Karpas-422 (cell line): ENCODE measurements around the gene TACC3. TPM values are rescaled to one million over a fixed set of nuclear protein-coding genes. Genes with fewer than 3 reads are reported as not detected.

Experiments used
- DNase-seq: peaks from one replicate; pipeline ENCODE4 v3.0.0-alpha.2; 2015
- H2AFZ ChIP-seq: fragments of 200-600 bp; sonication (generic); 2 replicates; pipeline ENCODE4 v1.6.1; 2014; ENCODE audit warnings: antibody characterized with exemption, low read length, mixed read lengths
- H3K27ac ChIP-seq: fragments of 200-600 bp; sonication (generic); 2 replicates; pipeline ENCODE4 v1.5.1; 2014; ENCODE audit warnings: mild to moderate bottlenecking, low read length, moderate library complexity
- H3K27me3 ChIP-seq: fragments of 200-600 bp; sonication (generic); 2 replicates; pipeline ENCODE4 v1.6.1; 2014; ENCODE audit warnings: low read length, mixed read lengths
- H3K36me3 ChIP-seq: fragments of 200-600 bp; sonication (generic); 2 replicates; pipeline ENCODE4 v1.6.1; 2014; ENCODE audit warnings: low read length, mixed read lengths; ENCODE audit not compliant: insufficient read depth
- H3K4me1 ChIP-seq: fragments of 200-600 bp; sonication (generic); 2 replicates; pipeline ENCODE4 v1.6.1; 2014; ENCODE audit warnings: mild to moderate bottlenecking, low read length, mixed read lengths
- H3K4me2 ChIP-seq: fragments of 200-600 bp; sonication (generic); 2 replicates; pipeline ENCODE4 v1.6.1; 2014; ENCODE audit warnings: low read length, low read depth, mild to moderate bottlenecking; ENCODE audit not compliant: poor library complexity, severe bottlenecking
- H3K4me3 ChIP-seq: fragments of 200-600 bp; sonication (generic); 2 replicates; pipeline ENCODE4 v1.5.1; 2014; ENCODE audit warnings: mild to moderate bottlenecking, antibody characterized with exemption, low read length, mixed read lengths
- H3K79me2 ChIP-seq: fragments of 200-600 bp; sonication (generic); 2 replicates; pipeline ENCODE4 v1.6.1; 2014; ENCODE audit warnings: mild to moderate bottlenecking, low read length, mixed read lengths
- H3K9ac ChIP-seq: fragments of 200-600 bp; sonication (generic); 2 replicates; pipeline ENCODE4 v1.6.0; 2014; ENCODE audit warnings: low read length
- H3K9me2 ChIP-seq: fragments of 200-600 bp; sonication (generic), shearing (Covaris generic); replicated peaks from 2 replicates; pipeline ENCODE4 v1.6.0; 2014; ENCODE audit warnings: mild to moderate bottlenecking, low read length, moderate library complexity; ENCODE audit not compliant: insufficient read depth
- H3K9me3 ChIP-seq: fragments of 300-700, 200-600 bp; sonication (generic); 2 replicates; pipeline ENCODE4 v1.6.1; 2014; ENCODE audit warnings: low read length, mixed read lengths
- H4K20me1 ChIP-seq: fragments of 200-600 bp; sonication (generic); 2 replicates; pipeline ENCODE4 v1.6.1; 2014; ENCODE audit warnings: mild to moderate bottlenecking, antibody characterized with exemption, low read length, low read depth; ENCODE audit not compliant: insufficient read depth
- total RNA-seq: library from RNA; depleted of rRNA; stranded (reverse); fragments of >200 nt; shearing (Covaris generic); gene quantifications from 2 replicates; pipeline ENCODE4 v1.2.3, GENCODE V29; 2014; ENCODE audit warnings: low replicate concordance

The TACC3 gene
- total RNA-seq, 1 experiment from 2014 or later = 22.0 TPM

DNA sequence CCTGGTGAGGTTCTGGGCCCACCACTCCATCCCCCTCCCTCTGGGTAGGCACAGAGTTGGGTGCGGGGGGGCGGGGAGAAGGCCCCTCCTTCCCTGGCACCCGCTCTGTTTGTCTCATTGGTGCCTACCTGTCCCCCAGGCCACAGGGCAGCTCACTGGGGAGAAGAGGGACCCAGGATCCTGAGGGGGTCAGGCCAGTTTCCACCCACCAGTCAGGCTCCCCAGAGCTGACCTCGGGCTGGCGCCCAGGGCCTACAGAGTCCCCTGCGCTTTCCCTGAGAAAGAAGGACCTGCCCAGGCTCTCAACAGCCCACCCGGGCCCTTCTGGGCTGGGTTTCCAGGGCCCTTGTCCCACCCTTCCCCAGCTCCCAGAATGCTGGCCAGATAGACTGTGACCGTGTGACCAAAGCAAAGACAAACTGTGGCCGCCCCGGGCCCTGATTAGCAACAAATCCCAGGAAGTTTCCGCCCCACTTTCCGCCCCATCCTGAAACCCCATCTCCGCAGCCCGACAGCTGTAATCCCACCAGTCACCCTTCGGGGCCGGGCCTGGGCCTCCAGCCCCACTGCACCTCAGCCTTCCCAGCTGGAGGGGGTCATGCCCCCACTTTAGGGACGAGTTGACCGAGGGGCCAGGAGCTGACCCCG is 38.0 kb downstream of the TACC3 start:
- no peak overlapping the region for H3K9ac ChIP-seq
- no peaks in the 10 kb centered on the region for H3K36me3 ChIP-seq
- H3K4me3 ChIP-seq = no peak overlapping the region
- no peak overlapping the region for H3K27ac ChIP-seq
- DNase-seq = no peak
- H4K20me1 ChIP-seq = no peaks in the 10 kb centered on the region
- H3K79me2 ChIP-seq = no peaks in the 10 kb centered on the region
- no peaks in the 10 kb centered on the region for H3K9me2 ChIP-seq
- H3K4me1 ChIP-seq = peaks cover 3% of the 10 kb centered on the region; the same call in 1 of the 2 replicates
- no peak overlapping the region for H3K4me2 ChIP-seq
- no peak overlapping the region for H2AFZ ChIP-seq
- no peaks in the 10 kb centered on the region for H3K9me3 ChIP-seq
- no peaks in the 10 kb centered on the region for H3K27me3 ChIP-seq

DNA sequence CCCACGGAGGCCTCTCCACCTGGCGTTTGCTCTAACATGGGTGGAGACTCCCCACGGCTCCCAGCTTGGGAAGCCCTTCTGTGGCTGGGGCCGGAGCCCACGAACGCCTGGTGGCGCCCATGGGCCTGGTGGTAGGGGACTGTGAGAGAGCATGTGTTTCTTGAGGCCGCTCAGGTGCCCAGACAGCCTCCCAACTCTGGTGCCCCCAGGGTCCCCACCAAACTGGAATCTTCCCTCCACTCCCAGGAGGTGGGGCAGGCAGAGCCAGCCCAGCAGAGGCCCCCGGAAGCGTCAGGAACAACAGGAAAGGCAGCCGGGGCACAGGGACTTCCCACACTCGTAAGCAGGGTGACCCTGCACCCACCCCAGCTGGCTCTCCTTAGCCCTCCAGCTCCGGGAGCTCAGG is 38.5 kb downstream of the TACC3 start:
- no peaks in the 10 kb centered on the region for H3K36me3 ChIP-seq
- no peak overlapping the region for H3K4me2 ChIP-seq
- H3K9me2 ChIP-seq = no peaks in the 10 kb centered on the region
- H3K4me1 ChIP-seq = peaks cover 3% of the 10 kb centered on the region; the same call in 1 of the 2 replicates
- no peak overlapping the region for H2AFZ ChIP-seq
- no peaks in the 10 kb centered on the region for H3K27me3 ChIP-seq
- H3K27ac ChIP-seq = no peak overlapping the region
- H4K20me1 ChIP-seq = no peaks in the 10 kb centered on the region
- no peak overlapping the region for H3K4me3 ChIP-seq
- no peaks in the 10 kb centered on the region for H3K79me2 ChIP-seq
- H3K9ac ChIP-seq = no peak overlapping the region
- H3K9me3 ChIP-seq = no peaks in the 10 kb centered on the region
- DNase-seq = peak; percentile 73

DNA sequence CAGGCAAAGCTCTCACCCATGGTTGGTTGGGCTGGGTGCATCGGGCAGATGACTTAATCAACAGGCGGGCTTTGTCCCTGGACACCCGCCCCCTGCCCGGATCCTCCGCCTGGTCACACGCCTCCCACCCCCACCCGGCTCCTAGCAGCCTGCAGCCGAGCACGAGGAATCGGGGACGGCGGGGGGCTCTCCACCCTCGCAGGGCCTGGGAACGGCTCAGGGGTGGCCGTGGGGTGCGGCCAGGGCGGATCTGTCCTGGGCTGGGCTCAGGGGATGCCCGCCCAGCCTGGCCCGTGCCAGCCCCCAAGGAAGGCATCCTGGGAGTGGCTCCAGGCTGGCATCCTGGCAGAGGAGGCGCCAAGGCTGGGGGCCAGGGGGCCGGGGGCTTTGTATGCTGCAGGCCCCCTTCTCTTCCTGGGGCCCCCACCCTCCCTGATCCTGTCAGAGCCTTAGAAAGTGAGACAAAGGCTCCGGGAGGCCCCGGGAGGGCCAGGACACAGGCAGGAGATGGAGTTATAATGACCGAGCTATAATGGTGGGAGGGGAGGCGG is 39.3 kb downstream of the TACC3 start:
- DNase-seq = no peak
- Histone ChIP-seq H3K9me3 (no peaks in the 10 kb centered on the region), H3K4me3 (no peak overlapping the region), H3K9ac (no peak overlapping the region), H3K79me2 (no peaks in the 10 kb centered on the region), H3K9me2 (no peaks in the 10 kb centered on the region), H4K20me1 (peaks cover 4% of the 10 kb centered on the region; the same call in 1 of the 2 replicates), H2AFZ (no peak overlapping the region), H3K27me3 (no peaks in the 10 kb centered on the region), H3K4me2 (no peak overlapping the region), H3K36me3 (no peaks in the 10 kb centered on the region), H3K27ac (no peak overlapping the region), H3K4me1 (peaks cover 3% of the 10 kb centered on the region; the same call in 1 of the 2 replicates)

- peaks cover 10% of the 10 kb centered on the region; the same call in 1 of the 2 replicates for H4K20me1 ChIP-seq
- no peaks in the 10 kb centered on the region for H3K79me2 ChIP-seq
- DNase-seq = no peak
- no peak overlapping the region for H3K9ac ChIP-seq
- no peak overlapping the region for H3K27ac ChIP-seq
- H2AFZ ChIP-seq = no peak overlapping the region
- no peaks in the 10 kb centered on the region for H3K9me3 ChIP-seq
- peaks cover 8% of the 10 kb centered on the region; the same call in 1 of the 2 replicates for H3K4me1 ChIP-seq
- H3K36me3 ChIP-seq = no peaks in the 10 kb centered on the region
- no peaks in the 10 kb centered on the region for H3K27me3 ChIP-seq
- no peak overlapping the region for H3K4me3 ChIP-seq
- H3K4me2 ChIP-seq = no peak overlapping the region
- no peaks in the 10 kb centered on the region for H3K9me2 ChIP-seq
These were observed 39.9 kb downstream of the TACC3 start for GRCh38 chr4:1761130-1761689.

DNA sequence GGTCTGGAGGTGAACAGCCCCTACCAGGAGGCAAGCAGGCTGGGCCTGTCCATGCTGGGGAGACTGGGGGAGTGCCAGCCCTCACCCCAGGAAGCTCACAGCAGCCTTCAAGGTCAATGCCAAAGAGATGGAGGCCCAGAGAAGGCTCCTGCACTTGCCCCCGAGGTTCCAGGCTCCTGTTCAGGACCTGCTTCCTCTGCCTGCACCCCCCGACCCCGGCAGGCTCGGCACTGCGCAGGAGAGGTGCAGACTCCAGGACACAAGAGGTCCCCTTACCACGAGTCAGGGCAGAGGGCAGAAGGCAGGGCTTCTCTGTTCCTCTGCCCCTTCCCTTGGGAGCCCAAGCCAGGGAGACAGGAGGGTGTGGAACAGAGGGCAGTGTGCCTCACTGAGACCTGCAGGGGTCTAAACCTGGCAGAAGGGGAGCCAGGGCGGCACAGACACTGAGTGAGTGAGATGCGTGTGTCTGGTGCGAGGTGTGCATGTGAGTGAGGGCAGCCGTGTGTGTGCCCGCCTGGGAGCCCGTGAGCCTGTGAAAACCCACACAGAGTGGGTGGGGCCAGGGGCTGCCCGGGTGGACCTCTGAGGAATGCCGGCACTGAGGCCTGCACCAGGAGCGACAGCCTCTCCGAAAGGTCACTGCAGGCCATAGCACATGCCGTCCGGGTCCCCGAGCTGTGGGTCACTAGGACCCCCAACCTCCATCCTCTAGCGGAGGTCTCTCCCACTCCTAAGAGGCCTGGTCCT is 41.1 kb downstream of the TACC3 start:
- Histone ChIP-seq H4K20me1 (peaks cover 16% of the 10 kb centered on the region; the same call in 1 of the 2 replicates), H3K4me3 (no peak overlapping the region), H3K36me3 (no peaks in the 10 kb centered on the region), H3K4me1 (peaks cover 15% of the 10 kb centered on the region), H3K27me3 (no peaks in the 10 kb centered on the region), H3K27ac (no peak overlapping the region), H2AFZ (no peak overlapping the region), H3K9me3 (no peaks in the 10 kb centered on the region), H3K79me2 (no peaks in the 10 kb centered on the region), H3K9ac (no peak overlapping the region), H3K4me2 (no peak overlapping the region), H3K9me2 (no peaks in the 10 kb centered on the region)
- no peak for DNase-seq

GRCh38 chr4:1763070-1763549 is 41.8 kb downstream of the TACC3 start:
- H3K9ac ChIP-seq = no peak overlapping the region

GRCh38 chr4:1763550-1764080 is 42.3 kb downstream of the TACC3 start:
- no peak overlapping the region for H3K4me2 ChIP-seq
- H3K27ac ChIP-seq = no peak overlapping the region
- no peaks in the 10 kb centered on the region for H3K79me2 ChIP-seq
- peaks cover 19% of the 10 kb centered on the region; the same call in 1 of the 2 replicates for H4K20me1 ChIP-seq
- H3K36me3 ChIP-seq = no peaks in the 10 kb centered on the region
- H3K4me3 ChIP-seq = no peak overlapping the region
- peak; percentile 69 for DNase-seq
- no peak overlapping the region for H2AFZ ChIP-seq
- H3K27me3 ChIP-seq = no peaks in the 10 kb centered on the region
- no peaks in the 10 kb centered on the region for H3K9me3 ChIP-seq
- H3K9ac ChIP-seq = no peak overlapping the region
- H3K4me1 ChIP-seq = peaks cover 23% of the 10 kb centered on the region
- no peaks in the 10 kb centered on the region for H3K9me2 ChIP-seq

More at GRCh38 chr4:1763070-1763549, 41.8 kb downstream of the TACC3 start:
- Histone ChIP-seq H3K27me3 (no peaks in the 10 kb centered on the region), H3K9me3 (no peaks in the 10 kb centered on the region), H3K4me1 (peaks cover 18% of the 10 kb centered on the region), H3K36me3 (no peaks in the 10 kb centered on the region), H4K20me1 (peaks cover 16% of the 10 kb centered on the region; the same call in 1 of the 2 replicates), H3K4me2 (no peak overlapping the region), H3K79me2 (no peaks in the 10 kb centered on the region), H3K9me2 (no peaks in the 10 kb centered on the region), H3K4me3 (no peak overlapping the region), H2AFZ (no peak overlapping the region), H3K27ac (no peak overlapping the region)
- no peak for DNase-seq
